Muscle of leg (tissue), 11 donors: ENCODE measurements around the gene FNDC3B. TPM values are rescaled to one million over a fixed set of nuclear protein-coding genes. Genes with fewer than 3 reads are reported as not detected.
A peak's percentile ranks its signal among the peaks of the same experiment; 100 is the strongest.
"Not testable (repeated sequence)": the region's sequence is repeated elsewhere in the genome, so short reads cannot be mapped to it uniquely, and the experiment has no call there.

Experiments used
- DNase-seq: peaks from one replicate; pipeline ENCODE4 v3.0.0; 2013
- H3K27ac ChIP-seq: one replicate; pipeline ENCODE4 v1.5.1; 2013; ENCODE audit warnings: mild to moderate bottlenecking, low read length, control low read depth
- H3K27me3 ChIP-seq: one replicate; pipeline ENCODE4 v1.6.1; 2013; ENCODE audit warnings: low read length; ENCODE audit not compliant: control insufficient read depth, insufficient read depth
- H3K36me3 ChIP-seq: one replicate; pipeline ENCODE4 v1.6.1; 2013; ENCODE audit warnings: low read length; ENCODE audit not compliant: control insufficient read depth, insufficient read depth
- H3K4me1 ChIP-seq: one replicate; pipeline ENCODE4 v1.6.1; 2013; ENCODE audit warnings: low read length; ENCODE audit not compliant: control insufficient read depth, insufficient read depth
- H3K4me3 ChIP-seq: one replicate; pipeline ENCODE4 v1.5.1; 2013; ENCODE audit warnings: low read length, control low read depth
- H3K9me3 ChIP-seq: replicated peaks from 2 replicates; pipeline ENCODE4 v1.6.1; 2013; ENCODE audit warnings: low read depth, low read length; ENCODE audit not compliant: control insufficient read depth
- WGBS: methylation state at CpG from one replicate; pipeline ENCODE4 v1.1.5; 2013; ENCODE audit warnings: missing lambda C conversion rate; ENCODE audit not compliant: insufficient coverage; 5-methylcytosine and 5-hydroxymethylcytosine counted together
- polyA plus RNA-seq, 8 donors: library from polyadenylated mRNA; unstranded; fragments of 120-200 nt; gene quantifications; one replicate each; pipeline versions ENCODE4 v1.2.1 to v1.2.3, GENCODE V29; 2013; ENCODE audit warnings: inconsistent platforms in 1 of 8, low replicate concordance in 1 of 8; ENCODE audit not compliant: insufficient read length in 8 of 8, insufficient read depth in 1 of 8
- total RNA-seq: library from RNA; stranded (reverse); fragments of 120-200 nt; gene quantifications from one replicate; pipeline ENCODE4 v1.2.4, GENCODE V29; 2013

Gene FNDC3B
- total and polyA plus RNA-seq, 9 donors, result 35.1 to 98.8 (median 58.3) TPM

GRCh38 chr3:172087602-172088580 is 48.5 kb downstream of the FNDC3B start:
- H3K36me3 ChIP-seq, result peaks cover 16% of the 10 kb centered on the region
- peaks cover 13% of the 10 kb centered on the region for H3K4me1 ChIP-seq
- DNase-seq, result no peak
- no peaks in the 10 kb centered on the region for H3K27me3 ChIP-seq
- H3K27ac ChIP-seq, result peak overlapping the region; percentile 11
- H3K9me3 ChIP-seq, result no peaks in the 10 kb centered on the region
- no CpG with 5 or more reads among the region's 7 CpGs for WGBS
- H3K4me3 ChIP-seq, result no peak overlapping the region

- Histone ChIP-seq H3K4me1 (peaks cover 5% of the 10 kb centered on the region), H3K9me3 (no peaks in the 10 kb centered on the region), H3K36me3 (peaks cover 9% of the 10 kb centered on the region), H3K4me3 (no peak overlapping the region), H3K27ac (no peak overlapping the region), H3K27me3 (no peaks in the 10 kb centered on the region)
- peak; percentile 56 for DNase-seq
- WGBS, result no CpG with 5 or more reads among the region's 4 CpGs
Observed at GRCh38 chr3:172089250-172089649, 49.9 kb downstream of the FNDC3B start.

GRCh38 chr3:172090035-172090434 is 50.7 kb downstream of the FNDC3B start:
- no peaks in the 10 kb centered on the region for H3K9me3 ChIP-seq
- H3K4me3 ChIP-seq, result no peak overlapping the region
- peaks cover 5% of the 10 kb centered on the region for H3K4me1 ChIP-seq
- WGBS, result no CpG with 5 or more reads among the region's 4 CpGs
- no peaks in the 10 kb centered on the region for H3K27me3 ChIP-seq
- peaks cover 9% of the 10 kb centered on the region for H3K36me3 ChIP-seq
- no peak for DNase-seq
- no peak overlapping the region for H3K27ac ChIP-seq

GRCh38 chr3:172092658-172093057 is 53.3 kb downstream of the FNDC3B start:
- 96% methylated on average over 3 of the region's 5 CpGs for WGBS

GRCh38 chr3:172093581-172094443 is 54.4 kb downstream of the FNDC3B start:
- H3K27ac ChIP-seq, H3K9me3 ChIP-seq, H3K27me3 ChIP-seq, DNase-seq, H3K4me1 ChIP-seq, H3K4me3 ChIP-seq: not testable (repeated sequence)
- 84% methylated on average over 4 of the region's 13 CpGs for WGBS
- peaks cover 15% of the 10 kb centered on the region for H3K36me3 ChIP-seq

More at GRCh38 chr3:172092658-172093057, 53.3 kb downstream of the FNDC3B start:
- Histone ChIP-seq H3K27ac (no peak overlapping the region), H3K36me3 (peaks cover 12% of the 10 kb centered on the region), H3K4me3 (no peak overlapping the region), H3K27me3 (no peaks in the 10 kb centered on the region), H3K9me3 (no peaks in the 10 kb centered on the region), H3K4me1 (peaks cover 2% of the 10 kb centered on the region)
- DNase-seq, result no peak

GRCh38 chr3:172094621-172095557 is 55.5 kb downstream of the FNDC3B start:
- peaks cover 4% of the 10 kb centered on the region for H3K4me1 ChIP-seq
- no peak overlapping the region for H3K27ac ChIP-seq
- peaks cover 15% of the 10 kb centered on the region for H3K36me3 ChIP-seq
- H3K4me3 ChIP-seq, result no peak overlapping the region
- H3K27me3 ChIP-seq, result no peaks in the 10 kb centered on the region
- no peak for DNase-seq
- H3K9me3 ChIP-seq, result no peaks in the 10 kb centered on the region
- no CpG with 5 or more reads among the region's 7 CpGs for WGBS

GRCh38 chr3:172096881-172097420 is 57.6 kb downstream of the FNDC3B start:
- no peak overlapping the region for H3K4me3 ChIP-seq
- peak overlapping the region; percentile 33 for H3K27ac ChIP-seq
- H3K4me1 ChIP-seq, result peaks cover 4% of the 10 kb centered on the region
- no peaks in the 10 kb centered on the region for H3K27me3 ChIP-seq
- no peak for DNase-seq
- peaks cover 12% of the 10 kb centered on the region for H3K36me3 ChIP-seq
- no peaks in the 10 kb centered on the region for H3K9me3 ChIP-seq
- WGBS, result 100% methylated on average over 1 of the region's 3 CpGs

GRCh38 chr3:172097585-172097984 is 58.2 kb downstream of the FNDC3B start:
- Histone ChIP-seq H3K36me3 (peaks cover 8% of the 10 kb centered on the region), H3K4me3 (no peak overlapping the region), H3K27ac (no peak overlapping the region), H3K9me3 (no peaks in the 10 kb centered on the region), H3K4me1 (peaks cover 6% of the 10 kb centered on the region), H3K27me3 (no peaks in the 10 kb centered on the region)
- WGBS, result no CpG with 5 or more reads among the region's 1 CpG
- DNase-seq, result no peak

- Histone ChIP-seq H3K27ac (peak overlapping the region; percentile 39), H3K9me3 (no peaks in the 10 kb centered on the region), H3K4me3 (no peak overlapping the region), H3K4me1 (peaks cover 12% of the 10 kb centered on the region), H3K36me3 (peaks cover 5% of the 10 kb centered on the region), H3K27me3 (no peaks in the 10 kb centered on the region)
- WGBS, result 92% methylated on average over 1 of the region's 9 CpGs
- no peak for DNase-seq
Observed at GRCh38 chr3:172098698-172099494, 59.5 kb downstream of the FNDC3B start.
